HepG2 (cell line): ENCODE measurements around the gene BMPER.

ENCODE experiments used
- FOSL1 ChIP-seq: sonication (generic); formaldehyde crosslinking; IDR thresholded peaks from 2 replicates; pipeline ENCODE4 v1.9.0; 2021; ENCODE audit warnings: missing genetic modification reagents, borderline replicate concordance
- FOXC1 ChIP-seq: sonication (generic); formaldehyde crosslinking; IDR thresholded peaks from 2 replicates; pipeline ENCODE4 v1.8.0; 2022; ENCODE audit warnings: mild to moderate bottlenecking, missing genetic modification reagents, borderline replicate concordance
- ZNF274 ChIP-seq: sonication (generic); formaldehyde crosslinking; IDR thresholded peaks from 2 replicates; pipeline ENCODE4 v1.5.1; 2020; ENCODE audit warnings: mild to moderate bottlenecking, missing genetic modification reagents
- ZNF337 ChIP-seq: sonication (generic); formaldehyde crosslinking; IDR thresholded peaks from 2 replicates; pipeline ENCODE4 v1.5.1; 2020; ENCODE audit warnings: missing genetic modification reagents, low read depth, mild to moderate bottlenecking, borderline replicate concordance
- ZNF430 ChIP-seq: sonication (generic); formaldehyde crosslinking; IDR thresholded peaks from 2 replicates; pipeline ENCODE4 v1.9.0; 2021; ENCODE audit warnings: mild to moderate bottlenecking, missing genetic modification reagents

- no peak for TF ChIP-seq ZNF337 (CRISPR knock-in tag)
- no peak for TF ChIP-seq ZNF274 (CRISPR knock-in tag)
- TF ChIP-seq ZNF430 (CRISPR knock-in tag): no peak
- TF ChIP-seq FOXC1 (CRISPR knock-in tag): no peak
- TF ChIP-seq FOSL1 (CRISPR knock-in tag): no peak
These were observed 23.1 kb upstream of the BMPER start for GRCh38 chr7:33882040-33882837.
